ENCODE measurements around the gene CCKAR.
"Not testable (repeated sequence)": the region's sequence is repeated elsewhere in the genome, so short reads cannot be mapped to it uniquely, and the experiment has no call there.

CCKAR gene

DNA sequence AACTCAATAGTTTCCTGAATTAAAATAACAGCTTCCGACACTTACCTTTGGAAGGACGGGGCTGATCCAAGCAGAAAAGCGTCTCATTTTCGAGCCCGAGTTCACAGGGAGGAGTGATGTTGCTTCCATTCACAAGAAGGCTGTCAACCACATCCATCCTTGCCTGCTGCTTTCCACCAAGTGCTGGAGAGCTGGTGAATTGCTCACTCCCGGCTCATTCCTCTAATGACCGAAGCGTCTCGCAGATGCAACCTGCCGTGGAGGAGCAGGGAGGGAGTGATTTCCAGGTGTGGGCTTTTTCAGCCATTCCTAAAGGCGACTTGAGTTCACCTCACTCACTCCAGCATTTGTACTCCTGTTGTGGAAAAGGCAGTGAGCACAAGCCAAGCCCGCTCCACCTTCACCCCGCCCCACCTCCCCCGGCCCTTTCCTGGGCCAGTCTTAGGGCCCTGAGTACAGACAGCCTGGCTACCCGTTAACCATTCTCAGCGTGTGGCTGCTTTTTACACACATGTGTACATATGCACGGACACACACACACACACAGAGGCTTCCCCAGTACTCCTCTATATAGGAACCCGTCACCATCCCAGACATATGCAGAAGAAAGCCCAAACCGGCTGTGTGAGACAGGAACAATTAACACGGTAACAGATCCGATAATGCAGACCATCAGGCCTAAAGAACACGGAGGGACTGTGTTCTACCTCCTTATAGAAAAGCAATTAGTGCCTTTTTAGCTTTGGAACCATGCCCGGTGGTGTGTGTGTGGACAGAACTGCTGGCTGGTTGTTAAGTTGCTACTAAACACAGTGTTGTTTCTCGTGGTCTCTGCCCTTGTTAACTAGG lies at the start of gene CCKAR:
Gene CCKAR (minus strand): TSS at position 374 of the 849 bp plus-strand sequence. CDS start 217 bp downstream, at position 157.
- DNase-seq (ENCODE audit: low read depth in 2 of 3, low spot score in 2 of 3) = no peak

GRCh38 chr4:26533685-26534084 lies 43.4 kb upstream of the CCKAR start:
- no peak for DNase-seq (ENCODE audit: low read depth in 2 of 3, low spot score in 2 of 3)

GRCh38 chr4:26531491-26532116 lies 41.3 kb upstream of the CCKAR start:
- no peak for DNase-seq (ENCODE audit: low read depth in 2 of 3, low spot score in 2 of 3)

DNA sequence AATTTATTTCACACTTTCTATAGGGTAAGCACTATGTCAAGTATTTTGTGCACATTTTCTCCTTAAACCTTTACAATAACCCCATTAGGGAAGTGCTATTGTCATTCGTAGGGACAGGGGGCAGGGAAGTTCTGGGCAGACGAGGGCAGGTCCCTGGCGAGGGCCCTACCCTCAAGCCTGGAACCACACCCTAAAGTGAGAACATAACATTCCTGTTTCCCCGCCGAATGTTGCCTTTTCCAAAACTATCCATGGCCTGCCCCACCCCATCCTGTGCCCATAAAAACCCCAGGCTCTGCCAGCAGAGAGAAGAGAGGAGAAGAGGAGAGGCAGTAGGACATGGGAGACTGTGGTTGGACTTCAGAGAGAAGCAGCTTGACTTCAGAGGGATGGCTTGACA lies 39.8 kb upstream of the CCKAR start:
- no peak for DNase-seq (ENCODE audit: low read depth in 2 of 3, low spot score in 2 of 3)

DNA sequence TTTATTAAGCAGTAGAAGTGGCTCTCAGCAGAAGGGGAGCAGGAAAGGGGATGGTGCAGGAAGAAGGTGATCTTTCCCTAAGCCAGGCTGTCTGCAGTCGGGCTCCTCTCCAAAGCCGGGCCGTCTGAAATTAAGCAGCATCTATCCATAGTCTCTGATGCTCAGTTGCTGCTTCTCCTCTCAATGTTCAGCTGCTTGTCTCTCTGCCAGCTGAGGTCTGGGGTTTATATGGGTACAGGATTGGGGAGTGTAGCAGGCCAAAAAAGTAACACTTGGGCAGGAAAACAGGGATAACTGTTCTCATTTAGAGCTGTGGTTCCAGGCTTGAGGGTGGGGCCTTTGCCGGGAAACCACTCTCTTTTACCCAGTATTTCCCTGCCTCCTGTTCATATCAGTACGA lies 39.2 kb upstream of the CCKAR start:
- DNase-seq (ENCODE audit: low read depth in 2 of 3, low spot score in 2 of 3) = no peak

DNA sequence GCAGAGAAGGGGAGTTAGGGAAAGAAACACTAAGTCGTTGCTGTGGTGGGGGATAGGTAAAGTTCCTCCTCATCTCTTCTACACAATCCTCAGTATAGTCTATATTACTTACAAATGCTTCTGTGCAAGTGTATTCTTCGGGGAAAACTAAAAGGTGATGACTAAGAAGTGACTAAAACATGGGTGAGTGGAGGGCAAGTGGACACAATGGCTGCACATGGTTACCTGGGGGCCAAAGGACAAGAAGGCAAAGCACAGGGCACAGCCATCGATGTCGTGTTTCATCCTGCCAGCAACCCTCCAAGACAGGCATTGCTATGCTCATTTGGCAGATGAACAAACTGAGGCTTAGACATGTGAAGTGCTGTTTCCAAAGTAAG lies 35.5 kb upstream of the CCKAR start:
- no peak for DNase-seq (ENCODE audit: low read depth in 2 of 3, low spot score in 2 of 3)

GRCh38 chr4:26525136-26525770 lies 35.0 kb upstream of the CCKAR start:
- no peak for DNase-seq (ENCODE audit: low read depth in 2 of 3, low spot score in 2 of 3)

GRCh38 chr4:26524011-26524410 lies 33.7 kb upstream of the CCKAR start:
- DNase-seq (ENCODE audit: low read depth in 2 of 3, low spot score in 2 of 3) = no peak

GRCh38 chr4:26522478-26522877 lies 32.2 kb upstream of the CCKAR start:
- no peak for DNase-seq (ENCODE audit: low read depth in 2 of 3, low spot score in 2 of 3)

GRCh38 chr4:26520728-26521450 lies 30.6 kb upstream of the CCKAR start:
- no peak for DNase-seq (ENCODE audit: low read depth in 2 of 3, low spot score in 2 of 3)

DNA sequence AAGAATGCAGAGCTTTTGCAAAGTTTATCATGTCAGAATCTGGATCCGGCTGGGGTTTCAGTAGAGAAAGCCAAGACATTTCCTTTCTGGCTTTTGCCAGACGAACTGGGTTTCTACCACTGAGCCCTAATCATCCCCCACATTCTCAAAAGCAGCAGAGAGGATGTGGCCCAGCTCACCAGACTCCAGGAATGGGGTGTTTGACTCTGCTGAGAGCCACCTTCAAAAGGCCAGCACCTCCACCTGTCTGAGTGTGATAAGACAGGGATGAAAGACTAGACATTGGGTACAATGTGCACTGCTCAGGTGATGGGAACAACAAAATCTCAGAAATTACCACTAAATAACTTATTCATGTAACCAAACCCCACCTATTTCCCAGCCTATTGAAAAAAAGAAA lies 25.7 kb upstream of the CCKAR start:
- no peak for DNase-seq (ENCODE audit: low read depth in 2 of 3, low spot score in 2 of 3)

- DNase-seq (ENCODE audit: low read depth in 2 of 3, low spot score in 2 of 3) = no peak
Measured at GRCh38 chr4:26510334-26510964, 20.2 kb upstream of the CCKAR start.

DNA sequence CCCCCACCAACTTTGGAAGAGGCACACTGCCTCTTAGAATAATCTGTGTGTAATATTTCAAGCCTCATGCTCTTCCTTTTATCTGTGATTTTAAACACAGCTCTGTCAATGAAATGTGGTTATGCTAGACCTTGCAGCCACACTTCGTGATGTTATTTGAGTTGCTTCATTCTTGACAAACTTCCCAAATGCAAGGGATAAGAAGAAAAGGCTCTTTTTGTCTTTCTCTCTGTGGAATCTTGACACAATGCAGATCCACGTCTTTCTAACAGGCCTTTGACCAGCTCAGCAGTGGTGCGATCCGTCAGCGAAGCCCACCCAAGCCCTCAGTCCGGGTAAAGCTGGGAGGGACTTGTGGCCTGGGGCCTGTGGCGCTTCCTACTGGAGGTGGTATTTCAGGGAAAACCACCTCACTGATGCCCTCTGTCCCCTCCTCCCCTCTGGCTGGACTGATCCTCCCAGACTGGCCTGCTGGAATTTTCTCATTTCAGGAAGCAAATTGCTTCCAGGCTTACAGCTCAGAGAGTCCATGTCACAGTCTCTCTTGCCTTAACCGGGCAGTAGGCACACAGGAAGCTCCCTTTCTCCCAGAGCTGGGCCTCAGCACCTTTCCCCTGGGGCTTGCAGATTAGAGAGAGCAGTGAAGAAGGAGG lies 19.5 kb upstream of the CCKAR start:
- DNase-seq (ENCODE audit: low read depth in 2 of 3, low spot score in 2 of 3) = no peak

GRCh38 chr4:26507286-26507685 lies 17.0 kb upstream of the CCKAR start:
- no peak for DNase-seq (ENCODE audit: low read depth in 2 of 3, low spot score in 2 of 3)

DNA sequence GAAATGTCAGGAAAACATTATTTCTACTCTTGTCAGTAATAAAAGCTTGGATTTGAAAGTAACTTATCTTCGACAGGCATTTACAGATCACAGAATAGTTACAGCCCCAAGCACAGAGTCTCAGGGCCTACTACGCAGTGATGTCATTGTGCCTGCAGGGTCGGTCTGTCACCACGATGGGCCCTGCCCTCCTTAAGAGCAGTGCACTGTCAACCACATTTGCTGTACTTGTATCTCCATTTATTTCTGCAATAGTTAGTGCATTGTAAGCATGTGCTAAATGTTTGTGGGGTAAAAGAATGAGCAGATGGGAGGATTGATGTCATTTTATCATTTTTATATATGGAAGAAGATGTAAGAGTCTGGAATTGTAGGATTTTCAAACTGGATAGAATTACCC lies 13.6 kb upstream of the CCKAR start:
- no peak for DNase-seq (ENCODE audit: low read depth in 2 of 3, low spot score in 2 of 3)

DNA sequence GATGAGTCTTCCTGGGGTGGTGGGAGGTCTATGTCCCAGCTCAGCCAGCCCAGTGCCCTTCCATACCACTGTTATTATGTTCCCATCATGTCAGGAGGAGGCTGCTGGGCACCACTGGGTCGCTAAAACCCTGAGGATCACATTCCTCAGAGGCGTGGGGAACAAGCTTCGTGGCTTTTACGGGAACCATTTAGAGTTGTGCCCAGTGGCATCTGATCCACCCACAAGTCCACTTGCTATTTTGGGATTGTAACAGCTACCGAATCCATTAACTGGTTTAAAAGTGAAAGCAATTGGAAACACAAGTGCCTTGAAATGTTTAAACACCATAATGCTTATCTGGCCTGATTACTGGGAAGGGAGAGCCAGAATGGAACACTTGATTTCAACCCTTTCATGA lies 13.1 kb upstream of the CCKAR start:
- no peak for DNase-seq (ENCODE audit: low read depth in 2 of 3, low spot score in 2 of 3)

DNA sequence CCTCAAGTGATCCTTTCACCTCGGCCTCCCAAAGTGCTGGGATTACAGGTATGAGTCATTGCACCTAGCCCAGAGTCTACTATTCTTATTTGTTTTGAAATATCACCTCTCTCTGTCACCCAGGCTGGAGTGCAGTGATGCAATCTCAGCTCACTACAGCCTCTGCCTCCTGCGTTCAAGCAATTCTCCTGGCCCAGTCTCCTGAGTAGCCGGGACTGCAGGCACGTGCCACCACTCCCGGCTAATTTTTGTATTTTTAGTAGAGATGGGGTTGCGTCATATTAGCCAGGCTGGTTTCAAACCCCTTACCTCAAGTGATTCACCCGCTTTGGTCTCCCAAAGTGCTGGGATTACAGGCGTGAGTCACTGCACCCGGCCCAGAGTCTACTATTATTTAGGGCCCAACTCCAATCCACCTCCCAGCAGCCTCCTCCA lies 10.3 kb upstream of the CCKAR start:
- DNase-seq (ENCODE audit: low read depth in 2 of 3, low spot score in 2 of 3) = not testable (repeated sequence)

DNA sequence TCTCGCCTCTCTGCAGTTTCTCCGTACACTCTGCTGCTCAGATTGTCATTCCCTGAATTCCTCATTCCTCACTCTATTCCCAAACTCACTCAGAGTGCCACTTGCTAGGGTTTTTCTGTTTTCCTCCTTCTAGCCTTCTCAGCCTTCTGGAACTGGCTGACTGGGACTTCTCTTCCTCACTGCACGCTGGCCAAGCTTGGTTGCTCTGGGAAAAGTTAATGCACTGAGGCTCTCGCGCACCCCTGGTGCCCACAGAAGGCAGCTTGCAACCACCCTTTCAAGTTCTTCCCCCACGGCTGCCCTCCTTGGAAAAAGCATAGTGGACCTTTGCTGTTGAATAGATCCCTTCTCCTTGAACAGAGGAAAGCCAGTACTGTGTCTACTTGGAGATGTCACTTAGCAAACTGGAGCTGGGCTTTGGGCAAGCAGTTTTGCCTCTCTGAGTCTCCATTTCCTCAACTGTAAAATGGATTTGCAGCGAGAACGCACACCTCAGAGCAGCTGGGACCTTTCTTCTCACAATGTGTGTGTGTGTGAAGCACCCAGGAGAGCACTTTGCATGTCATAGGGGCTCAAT lies 6.0 kb upstream of the CCKAR start:
- no peak for DNase-seq (ENCODE audit: low read depth in 2 of 3, low spot score in 2 of 3)

DNA sequence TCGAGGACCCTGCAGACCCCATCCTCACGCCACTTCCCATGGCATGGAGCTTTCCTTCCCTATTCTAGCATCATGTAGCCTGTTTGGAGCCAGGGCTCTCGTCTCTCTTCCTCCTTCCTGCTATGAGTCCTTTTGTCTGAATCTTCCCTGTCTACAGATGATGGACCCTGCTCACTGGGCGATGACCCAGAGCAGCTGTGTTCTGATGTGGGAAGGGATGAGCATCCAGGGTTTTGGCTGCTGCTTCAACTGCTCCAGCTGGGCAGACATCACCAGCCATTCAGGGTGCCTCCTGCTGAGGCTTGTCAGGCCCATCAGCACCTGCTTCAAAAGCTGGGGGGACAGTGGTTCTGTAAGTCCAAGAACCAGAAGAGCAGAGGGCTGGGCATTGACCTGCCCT lies 3.2 kb upstream of the CCKAR start:
- DNase-seq (ENCODE audit: low read depth in 2 of 3, low spot score in 2 of 3) = no peak

- DNase-seq (ENCODE audit: low read depth in 2 of 3, low spot score in 2 of 3) = no peak
Measured at GRCh38 chr4:26491449-26492170, 1.3 kb upstream of the CCKAR start.
